Hematopoietic multipotent progenitor cell treated with erythropoietin and hydrocortisone succinate and interleukin-3 and kit ligand, for 8 days (in vitro differentiated cells): ENCODE measurements around the gene NCK2.
A peak's percentile ranks its signal among the peaks of the same experiment; 100 is the strongest.

ENCODE experiments used
- DNase-seq: peaks from one replicate; pipeline ENCODE4 v3.0.0-alpha.2; 2015

Gene NCK2

GRCh38 chr2:105796131-105796638 is 51.5 kb downstream of the NCK2 start:
- peak; percentile 63 for DNase-seq

GRCh38 chr2:105796791-105797190 is 52.1 kb downstream of the NCK2 start:
- peak; percentile 6 for DNase-seq

- DNase-seq: peak; percentile 37
Measured at GRCh38 chr2:105797298-105797819, 52.6 kb downstream of the NCK2 start.

GRCh38 chr2:105798595-105798994 is 53.9 kb downstream of the NCK2 start:
- DNase-seq: no peak

GRCh38 chr2:105800036-105800713 is 55.5 kb downstream of the NCK2 start:
- peak; percentile 19 for DNase-seq

GRCh38 chr2:105800953-105801635 is 56.4 kb downstream of the NCK2 start:
- DNase-seq: no peak

- no peak for DNase-seq
Measured at GRCh38 chr2:105801961-105802360, 57.2 kb downstream of the NCK2 start.

- DNase-seq: no peak
Measured at GRCh38 chr2:105802587-105802986, 57.9 kb downstream of the NCK2 start.

- no peak for DNase-seq
Measured at GRCh38 chr2:105803337-105803736, 58.6 kb downstream of the NCK2 start.

- DNase-seq: no peak
Measured at GRCh38 chr2:105803773-105804172, 59.1 kb downstream of the NCK2 start.

GRCh38 chr2:105804266-105804665 is 59.6 kb downstream of the NCK2 start:
- DNase-seq: no peak

- DNase-seq: no peak
Measured at GRCh38 chr2:105806996-105807395, 62.3 kb downstream of the NCK2 start.

- no peak for DNase-seq
Measured at GRCh38 chr2:105808423-105809096, 63.8 kb downstream of the NCK2 start.

- no peak for DNase-seq
Measured at GRCh38 chr2:105809097-105809473, 64.4 kb downstream of the NCK2 start.

- DNase-seq: no peak
Measured at GRCh38 chr2:105809723-105810122, 65.0 kb downstream of the NCK2 start.

GRCh38 chr2:105812180-105813044 is 67.7 kb downstream of the NCK2 start:
- DNase-seq: peak; percentile 82

- DNase-seq: peak; percentile 13
Measured at GRCh38 chr2:105813045-105813315, 68.3 kb downstream of the NCK2 start.

GRCh38 chr2:105813405-105813804 is 68.7 kb downstream of the NCK2 start:
- DNase-seq: no peak

GRCh38 chr2:105814291-105814940 is 69.7 kb downstream of the NCK2 start:
- DNase-seq: no peak

- no peak for DNase-seq
Measured at GRCh38 chr2:105815401-105815800, 70.7 kb downstream of the NCK2 start.

GRCh38 chr2:105820151-105820550 is 75.4 kb downstream of the NCK2 start:
- no peak for DNase-seq

GRCh38 chr2:105820691-105821090 is 76.0 kb downstream of the NCK2 start:
- DNase-seq: no peak
